Measurements from ENCODE around the gene CDC16. TPM values are rescaled to one million over a fixed set of nuclear protein-coding genes. Genes with fewer than 3 reads are reported as not detected.

Gene CDC16
- total RNA-seq, 1 experiment from 2014 or later, result 61.0 TPM

- H4K20me1 ChIP-seq (ENCODE audit: insufficient read depth), result peaks cover 3% of the 10 kb centered on the region; the same call in 1 of the 2 replicates
- H3K4me2 ChIP-seq (ENCODE audit: low read length), result no peak overlapping the region
- no peaks in the 10 kb centered on the region for H3K9me2 ChIP-seq (ENCODE audit: insufficient read depth)
- no peak overlapping the region for H3K9ac ChIP-seq (ENCODE audit: low read length)
- H3K27ac ChIP-seq (ENCODE audit: low read depth, low read length), result no peak overlapping the region
- no peak overlapping the region for H3K4me3 ChIP-seq (replicated peaks in 1 of 2; ENCODE audit: low read depth in 1 of 2, low read length in 2 of 2)
- ChIA-PET POLR2A (no interaction called here), RAD21 (ENCODE audit: low non-redundant PET in 1 of 2, low total read pairs in 2 of 2, uncharacterized antibody in 2 of 2, unreplicated experiment in 2 of 2) (no interaction called here), CTCF (no interaction called here)
- no peaks in the 10 kb centered on the region for H3K27me3 ChIP-seq (ENCODE audit: insufficient read depth, low read length)
- no peak overlapping the region for H2AFZ ChIP-seq (ENCODE audit: low read depth, low read length, poor library complexity, severe bottlenecking)
- intact Hi-C loops (cut with micrococcal nuclease), result no loop called here
- H3K79me2 ChIP-seq (ENCODE audit: insufficient read depth, low read length), result peaks cover 95% of the 10 kb centered on the region
- ATAC-seq (no peak), DNase-seq (ENCODE audit: low read depth, low spot score) (no peak)
- peaks cover 0 to 11% of the 10 kb centered on the region in 2 experiments; a peak in 2 of 4 replicates for H3K4me1 ChIP-seq (ENCODE audit: control insufficient read depth in 1 of 2, insufficient read depth in 2 of 2, low read length in 2 of 2)
- TF ChIP-seq ZNF274 (IDR thresholded peaks at IDR 0.05; ENCODE audit: low read depth, low read length) (no peak), CBX3 (IDR thresholded peaks at IDR 0.05; ENCODE audit: low read depth) (no peak), EZH2phosphoT487 (IDR thresholded peaks at IDR 0.05; ENCODE audit: borderline replicate concordance) (no peak)
- BruUV-seq (replicated peaks), result no TSS peak
- peaks cover 30 to 39% of the 10 kb centered on the region in 2 experiments for H3K36me3 ChIP-seq (ENCODE audit: control insufficient read depth in 1 of 2, insufficient read depth in 2 of 2, low read length in 2 of 2)
- no peaks in the 10 kb centered on the region for H3K9me3 ChIP-seq (ENCODE audit: control insufficient read depth in 1 of 2, insufficient read depth in 1 of 2, low read depth in 1 of 2, low read length in 2 of 2)
Measured at GRCh38 chr13:114319441-114319913, 84.8 kb downstream of the CDC16 start.

- BruUV-seq (replicated peaks), result no TSS peak
- no peak overlapping the region for H3K4me3 ChIP-seq (replicated peaks in 1 of 2; ENCODE audit: low read depth in 1 of 2, low read length in 2 of 2)
- H3K9me2 ChIP-seq (ENCODE audit: insufficient read depth), result no peaks in the 10 kb centered on the region
- no peak overlapping the region for H2AFZ ChIP-seq (ENCODE audit: low read depth, low read length, poor library complexity, severe bottlenecking)
- intact Hi-C loops (cut with micrococcal nuclease), result no loop called here
- DNase-seq (ENCODE audit: low read depth, low spot score), result no peak
- CTCF ChIA-PET, result interaction anchor here (0.6 kb wide), 1 partner anchor 774 kb away, joined by 3 read pairs; no protein-coding TSS in a partner anchor
- RAD21 ChIA-PET (ENCODE audit: low non-redundant PET in 1 of 2, low total read pairs in 2 of 2, uncharacterized antibody in 2 of 2, unreplicated experiment in 2 of 2), result no interaction called here
- H3K9me3 ChIP-seq (ENCODE audit: control insufficient read depth in 1 of 2, insufficient read depth in 1 of 2, low read depth in 1 of 2, low read length in 2 of 2), result no peaks in the 10 kb centered on the region
- POLR2A ChIA-PET, result no interaction called here
- H3K4me1 ChIP-seq (ENCODE audit: control insufficient read depth in 1 of 2, insufficient read depth in 2 of 2, low read length in 2 of 2), result peaks cover 0 to 10% of the 10 kb centered on the region in 2 experiments; a peak in 2 of 4 replicates
- H3K27me3 ChIP-seq (ENCODE audit: insufficient read depth, low read length), result no peaks in the 10 kb centered on the region
- no peak for ATAC-seq
- no peak for TF ChIP-seq ATF3 (IDR thresholded peaks at IDR 0.05)
- no peak for TF ChIP-seq POLR2A (IDR thresholded peaks at IDR 0.05; ENCODE audit: borderline replicate concordance, extremely low read depth, insufficient read depth, insufficient read length)
- no peak for TF ChIP-seq POLR2AphosphoS5 (IDR thresholded peaks at IDR 0.05; ENCODE audit: low read depth, low read length)
- TF ChIP-seq ZBTB33 (IDR thresholded peaks at IDR 0.05; ENCODE audit: extremely low read depth, insufficient replicate concordance, low read length), result no peak
- no peak for TF ChIP-seq REST (IDR thresholded peaks at IDR 0.05; ENCODE audit: low read depth)
- no peak for TF ChIP-seq ZFX (IDR thresholded peaks at IDR 0.05)
- TF ChIP-seq EZH2 (IDR thresholded peaks at IDR 0.05), result no peak
- no peak for TF ChIP-seq ELF1 (IDR thresholded peaks at IDR 0.05; ENCODE audit: borderline replicate concordance, low read depth)
- no peak for TF ChIP-seq JUND (IDR thresholded peaks at IDR 0.05)
- no peak for TF ChIP-seq RAD21 (IDR thresholded peaks at IDR 0.05; ENCODE audit: low read depth)
- TF ChIP-seq SP1 (IDR thresholded peaks at IDR 0.05; ENCODE audit: low read depth), result no peak
- no peak overlapping the region for H3K9ac ChIP-seq (ENCODE audit: low read length)
- peaks cover 36 to 45% of the 10 kb centered on the region in 2 experiments for H3K36me3 ChIP-seq (ENCODE audit: control insufficient read depth in 1 of 2, insufficient read depth in 2 of 2, low read length in 2 of 2)
- no peak overlapping the region for H3K4me2 ChIP-seq (ENCODE audit: low read length)
- H4K20me1 ChIP-seq (ENCODE audit: insufficient read depth), result peaks cover 3% of the 10 kb centered on the region; the same call in 1 of the 2 replicates
- no peak overlapping the region for H3K27ac ChIP-seq (ENCODE audit: low read depth, low read length)
- H3K79me2 ChIP-seq (ENCODE audit: insufficient read depth, low read length), result peaks cover 93% of the 10 kb centered on the region
Measured at GRCh38 chr13:114320065-114320464, 85.4 kb downstream of the CDC16 start.
